HS-27A (cell line): ENCODE measurements around the gene STAC.
A peak's percentile ranks its signal among the peaks of the same experiment; 100 is the strongest.
"Not testable (repeated sequence)": the region's sequence is repeated elsewhere in the genome, so short reads cannot be mapped to it uniquely, and the experiment has no call there.

Source experiments
- DNase-seq: peaks from one replicate; pipeline ENCODE4 v3.0.0-alpha.2; 2012; ENCODE audit warnings: low read depth, missing footprints

The STAC gene

GRCh38 chr3:36520241-36521006 is 140.1 kb downstream of the STAC start:
- no peak for DNase-seq

GRCh38 chr3:36521007-36521379 is 140.7 kb downstream of the STAC start:
- no peak for DNase-seq

- no peak for DNase-seq
These were observed 144.3 kb downstream of the STAC start for GRCh38 chr3:36524560-36524959.

GRCh38 chr3:36525115-36525801 is 145.0 kb downstream of the STAC start:
- DNase-seq: peak; percentile 20

GRCh38 chr3:36538136-36538749 is 157.9 kb downstream of the STAC start:
- no peak for DNase-seq

GRCh38 chr3:36540888-36541518 is 160.7 kb downstream of the STAC start:
- DNase-seq: no peak

GRCh38 chr3:36542186-36542585 is 161.9 kb downstream of the STAC start:
- DNase-seq: no peak

- DNase-seq: no peak
These were observed 163.1 kb downstream of the STAC start for GRCh38 chr3:36543276-36543997.

GRCh38 chr3:36546226-36546625 is 165.9 kb downstream of the STAC start:
- DNase-seq: no peak

- no peak for DNase-seq
These were observed 168.4 kb downstream of the STAC start for GRCh38 chr3:36548712-36549111.

GRCh38 chr3:36557021-36557707 is 176.9 kb downstream of the STAC start:
- DNase-seq: no peak

- DNase-seq: no peak
These were observed 177.6 kb downstream of the STAC start for GRCh38 chr3:36557708-36558421.

GRCh38 chr3:36558961-36559360 is 178.7 kb downstream of the STAC start:
- no peak for DNase-seq

GRCh38 chr3:36560685-36561084 is 180.4 kb downstream of the STAC start:
- no peak for DNase-seq

- no peak for DNase-seq
These were observed 181.3 kb downstream of the STAC start for GRCh38 chr3:36561601-36562000.

GRCh38 chr3:36562945-36563344 is 182.6 kb downstream of the STAC start:
- no peak for DNase-seq

- DNase-seq: no peak
These were observed 194.9 kb downstream of the STAC start for GRCh38 chr3:36575241-36575640.

- DNase-seq: not testable (repeated sequence)
These were observed 198.1 kb downstream of the STAC start for GRCh38 chr3:36578418-36578817.

GRCh38 chr3:36579746-36580145 is 199.4 kb downstream of the STAC start:
- DNase-seq: no peak

GRCh38 chr3:36580716-36581115 is 200.4 kb downstream of the STAC start:
- no peak for DNase-seq

- DNase-seq: no peak
These were observed 211.7 kb downstream of the STAC start for GRCh38 chr3:36591959-36592358.
